HCT116 (cell line): ENCODE measurements around the gene RPL38.

Source experiments
- CTCF ChIP-seq, 3 experiments: fragments of 200-600 bp in 1 of 3; sonication (generic) in 1 of 3; IDR thresholded peaks in 2 of 3; conservative IDR thresholded peaks in 1 of 3; 2 replicates each; pipeline ENCODE4 v1.5.1; 2012 to 2017; ENCODE audit warnings: low read depth in 2 of 3, low read length in 2 of 3, antibody characterized with exemption in 1 of 3, borderline replicate concordance in 1 of 3, control low read depth in 1 of 3, mild to moderate bottlenecking in 1 of 3, mixed read lengths in 1 of 3, mixed run types in 1 of 3, moderate library complexity in 1 of 3; ENCODE audit not compliant: insufficient read depth in 1 of 3
- ELF1 ChIP-seq: IDR thresholded peaks from 2 replicates; pipeline ENCODE4 v1.6.1; 2012; ENCODE audit warnings: low read depth, borderline replicate concordance
- EZH2 ChIP-seq: fragments of 200-600 bp; sonication (generic); IDR thresholded peaks from 2 replicates; pipeline ENCODE4 v1.6.1; 2017; ENCODE audit warnings: antibody characterized with exemption, mixed run types
- EZH2phosphoT487 ChIP-seq: fragments of 200-600 bp; IDR thresholded peaks from 2 replicates; pipeline ENCODE4 v1.6.1; 2018; ENCODE audit warnings: antibody characterized with exemption, borderline replicate concordance
- POLR2A ChIP-seq: IDR thresholded peaks from 2 replicates; pipeline ENCODE4 v1.7.0; 2011; ENCODE audit warnings: borderline replicate concordance; ENCODE audit not compliant: insufficient read depth, insufficient read length; ENCODE audit errors: extremely low read depth
- POLR2AphosphoS5 ChIP-seq: IDR thresholded peaks from 2 replicates; pipeline ENCODE4 v1.6.1; 2011; ENCODE audit warnings: mild to moderate bottlenecking, low read depth, low read length, moderate library complexity
- RAD21 ChIP-seq: IDR thresholded peaks from 2 replicates; pipeline ENCODE4 v1.6.1; 2012; ENCODE audit warnings: low read depth, mild to moderate bottlenecking
- SIN3A ChIP-seq: IDR thresholded peaks from 2 replicates; pipeline ENCODE4 v1.6.1; 2012; ENCODE audit warnings: low read depth
- SRF ChIP-seq: IDR thresholded peaks from 2 replicates; pipeline ENCODE4 v1.6.1; 2012; ENCODE audit warnings: low read depth
- YY1 ChIP-seq: IDR thresholded peaks from 2 replicates; pipeline ENCODE4 v1.6.1; 2011; ENCODE audit warnings: low read length, low read depth, moderate library complexity, mild to moderate bottlenecking; ENCODE audit not compliant: insufficient replicate concordance; ENCODE audit errors: extremely low read depth
- TF ChIP-seq, protein P1 (sequence below): IDR thresholded peaks from 2 replicates; pipeline ENCODE4 v1.6.1; 2012

GRCh38 chr17:74163271-74163821 is 40.1 kb upstream of the RPL38 start:
- TF ChIP-seq POLR2AphosphoS5 = no peak
- TF ChIP-seq EZH2 = no peak
- no peak for TF ChIP-seq CTCF (IDR thresholded peaks at IDR 0.05 in 2 of 3, conservative IDR thresholded peaks at IDR 0.05 in 1 of 3; ENCODE audit: borderline replicate concordance in 1 of 3, insufficient read depth in 1 of 3, low read depth in 2 of 3, low read length in 2 of 3)
- TF ChIP-seq, protein P1, sequence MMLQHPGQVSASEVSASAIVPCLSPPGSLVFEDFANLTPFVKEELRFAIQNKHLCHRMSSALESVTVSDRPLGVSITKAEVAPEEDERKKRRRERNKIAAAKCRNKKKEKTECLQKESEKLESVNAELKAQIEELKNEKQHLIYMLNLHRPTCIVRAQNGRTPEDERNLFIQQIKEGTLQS = no peak
- TF ChIP-seq POLR2A = no peak
- no peak for TF ChIP-seq SRF
- no peak for TF ChIP-seq RAD21
- no peak for TF ChIP-seq EZH2phosphoT487
- no peak for TF ChIP-seq ELF1
- TF ChIP-seq YY1 = no peak
- no peak for TF ChIP-seq SIN3A
